GM23338 (cell line): ENCODE data around the gene MAD1L1. TPM values are rescaled to one million over a fixed set of nuclear protein-coding genes. Genes with fewer than 3 reads are reported as not detected.

Experiments
- ATAC-seq: fragments of 200-7000 bp; cut with Tn5 transposase; 3 replicates; pipeline ENCODE4 v1.9.1; 2020
- DNase-seq: peaks from one replicate; pipeline ENCODE4 v3.0.0-alpha.2; 2015; ENCODE audit warnings: low spot score
- H2AFZ ChIP-seq: fragments of 200-600 bp; sonication (generic); 2 replicates; pipeline ENCODE4 v1.8.0; 2016; ENCODE audit warnings: antibody characterized with exemption, mild to moderate bottlenecking, moderate library complexity
- H3F3A ChIP-seq: fragments of 200-600 bp; sonication (generic); replicated peaks from 2 replicates; pipeline ENCODE4 v1.8.0; 2017; ENCODE audit warnings: antibody characterized with exemption, mixed run types, low read depth
- H3K27ac ChIP-seq: fragments of 200-600 bp; sonication (generic); 2 replicates; pipeline ENCODE4 v1.6.1; 2016; ENCODE audit warnings: low read depth
- H3K27me3 ChIP-seq: fragments of 200-600 bp; sonication (generic); 2 replicates; pipeline ENCODE4 v1.8.0; 2016; ENCODE audit warnings: mild to moderate bottlenecking, mixed run types, moderate library complexity; ENCODE audit not compliant: insufficient read depth
- H3K36me3 ChIP-seq: fragments of 200-600 bp; sonication (generic); 2 replicates; pipeline ENCODE4 v1.8.0; 2016; ENCODE audit warnings: mild to moderate bottlenecking; ENCODE audit not compliant: insufficient read depth
- H3K4me1 ChIP-seq: fragments of 200-600 bp; sonication (generic); 2 replicates; pipeline ENCODE4 v1.8.0; 2016; ENCODE audit warnings: mild to moderate bottlenecking, moderate library complexity; ENCODE audit not compliant: insufficient read depth
- H3K4me2 ChIP-seq: fragments of 200-600 bp; sonication (generic); 2 replicates; pipeline ENCODE4 v1.7.1; 2017; ENCODE audit warnings: mixed run types
- H3K4me3 ChIP-seq: fragments of 200-600 bp; sonication (generic); 2 replicates; pipeline ENCODE4 v1.6.1; 2016; ENCODE audit warnings: mixed run types
- H3K79me2 ChIP-seq: fragments of 200-600 bp; sonication (generic); replicated peaks from 2 replicates; pipeline ENCODE4 v1.8.0; 2017; ENCODE audit warnings: mild to moderate bottlenecking; ENCODE audit not compliant: insufficient read depth
- H3K9me2 ChIP-seq: fragments of 200-600 bp; sonication (generic); 2 replicates; pipeline ENCODE4 v1.8.0; 2017; ENCODE audit not compliant: insufficient read depth
- H4K20me1 ChIP-seq: fragments of 200-600 bp; sonication (generic); replicated peaks from 2 replicates; pipeline ENCODE4 v1.8.0; 2017; ENCODE audit warnings: mild to moderate bottlenecking; ENCODE audit not compliant: insufficient read depth
- H3K27ac Mint-ChIP-seq: 2 replicates; pipeline ENCODE4 v1.8.0; 2020; ENCODE audit warnings: inconsistent platforms, mild to moderate bottlenecking, moderate library complexity, mixed read lengths
- H3K27me3 Mint-ChIP-seq: 3 replicates; pipeline ENCODE4 v1.8.0; 2022; ENCODE audit warnings: low read depth, mild to moderate bottlenecking, moderate library complexity, mixed read lengths, inconsistent platforms; ENCODE audit not compliant: insufficient read depth, poor library complexity
- H3K36me3 Mint-ChIP-seq: 3 replicates; pipeline ENCODE4 v1.8.0; 2021; ENCODE audit warnings: low read depth, mild to moderate bottlenecking, inconsistent platforms, moderate library complexity, mixed read lengths
- H3K4me1 Mint-ChIP-seq: 3 replicates; pipeline ENCODE4 v1.8.0; 2020; ENCODE audit warnings: mild to moderate bottlenecking, inconsistent platforms, mixed read lengths
- H3K4me3 Mint-ChIP-seq: 3 replicates; pipeline ENCODE4 v1.8.0; 2021; ENCODE audit warnings: moderate library complexity, mild to moderate bottlenecking, inconsistent platforms, mixed read lengths
- H3K9me3 Mint-ChIP-seq: 3 replicates; pipeline ENCODE4 v1.8.0; 2020; ENCODE audit warnings: moderate library complexity, mild to moderate bottlenecking, inconsistent platforms, mixed read lengths
- CREB1 ChIP-seq: fragments of 250-450 bp; sonication (Bioruptor Pico); IDR thresholded peaks from 2 replicates; pipeline ENCODE4 v1.5.0; 2020; ENCODE audit warnings: low read depth, mild to moderate bottlenecking, moderate library complexity
- CTCF ChIP-seq, 2 experiments: fragments of 200-600 bp in 1 of 2; sonication (generic) in 1 of 2; conservative IDR thresholded peaks; 2 replicates each; pipeline versions ENCODE4 v1.5.1 to v1.6.1; 2016 to 2017; ENCODE audit warnings: antibody characterized with exemption in 2 of 2, low read depth in 2 of 2, mild to moderate bottlenecking in 2 of 2, moderate library complexity in 1 of 2
- EZH2 ChIP-seq: fragments of 200-600 bp; sonication (generic); IDR thresholded peaks from one replicate; pipeline ENCODE4 v1.8.0; 2017; ENCODE audit warnings: antibody characterized with exemption, mild to moderate bottlenecking, low read depth; ENCODE audit not compliant: unreplicated experiment
- POLR2AphosphoS5 ChIP-seq: IDR thresholded peaks from 2 replicates; pipeline ENCODE4 v1.6.1; 2016; ENCODE audit warnings: antibody characterized with exemption, low read depth
- STAT1 ChIP-seq: IDR thresholded peaks from one replicate; pipeline ENCODE4 v1.6.1; 2016; ENCODE audit warnings: antibody characterized with exemption; ENCODE audit not compliant: unreplicated experiment
- ZNF462 ChIP-seq: fragments of 250-450 bp; sonication (Bioruptor Pico); IDR thresholded peaks from 2 replicates; pipeline ENCODE4 v1.5.0; 2020; ENCODE audit warnings: mild to moderate bottlenecking, moderate library complexity
- polyA plus RNA-seq: library from polyadenylated mRNA; unstranded; fragments of >200 nt; fragmentation: Nextera tagmentation; extraction: Ambion mirVana; gene quantifications from 2 replicates; pipeline ENCODE4 v1.2.1, GENCODE V29; 2016
- total RNA-seq: library from RNA; depleted of rRNA; stranded (reverse); fragments of >200 nt; shearing (Covaris generic); gene quantifications from 2 replicates; pipeline ENCODE4 v1.2.3, GENCODE V29; 2014

Gene MAD1L1
- total and polyA plus RNA-seq, 2 experiments from 2014 or later = 40.3 to 59.3 TPM

- TF ChIP-seq ZNF462 (CRISPR knock-in tag) (no peak), CREB1 (CRISPR knock-in tag) (no peak)
Observed at GRCh38 chr7:2166625-2167280, 66.0 kb downstream of the MAD1L1 start (continued).

- H3K4me2 ChIP-seq = no peak overlapping the region
- peaks cover 4% of the 10 kb centered on the region for H3K27me3 Mint-ChIP-seq
- H3K4me1 ChIP-seq = peaks cover 4% of the 10 kb centered on the region; the same call in 1 of the 2 replicates
- no peaks in the 10 kb centered on the region for H3K79me2 ChIP-seq
- ATAC-seq (no peak), DNase-seq (no peak)
- H3K27ac ChIP-seq = no peak overlapping the region
- H3K4me3 Mint-ChIP-seq = no peak overlapping the region
- H3K9me3 Mint-ChIP-seq = peaks cover 2% of the 10 kb centered on the region; the same call in 1 of the 3 replicates
- H4K20me1 ChIP-seq = no peaks in the 10 kb centered on the region
- no peaks in the 10 kb centered on the region for H3F3A ChIP-seq
- no peaks in the 10 kb centered on the region for H3K36me3 ChIP-seq
- H3K27ac Mint-ChIP-seq = no peak overlapping the region
- no peak overlapping the region for H3K4me3 ChIP-seq
- peaks cover 19% of the 10 kb centered on the region for H3K36me3 Mint-ChIP-seq
- H2AFZ ChIP-seq = no peak overlapping the region
- peaks cover 29% of the 10 kb centered on the region for H3K4me1 Mint-ChIP-seq
- no peaks in the 10 kb centered on the region for H3K27me3 ChIP-seq
- H3K9me2 ChIP-seq = no peaks in the 10 kb centered on the region
- TF ChIP-seq POLR2AphosphoS5 (no peak), EZH2 (no peak), CTCF (conservative IDR thresholded peaks at IDR 0.05; ENCODE audit: low read depth in 2 of 2) (no peak), STAT1 (no peak)
Observed at GRCh38 chr7:2165610-2166594, 66.8 kb downstream of the MAD1L1 start.
